ENCODE results near the gene PTBP1. TPM values are rescaled to one million over a fixed set of nuclear protein-coding genes. Genes with fewer than 3 reads are reported as not detected.

The PTBP1 gene
- total RNA-seq, 3 donors from 2014 or later (not counting 1 experiment from before 2014, with no cell fraction given): 302 to 350 (median 345) TPM

GRCh38 chr19:801030-801860, 4.0 kb downstream of the PTBP1 start:
- Mint-ChIP-seq H3K9me3 (no peaks in the 10 kb centered on the region), H3K4me3 (peak overlapping the region; percentile 28), H3K4me1 (peaks cover 57% of the 10 kb centered on the region in 2 donors), H3K27me3 (ENCODE audit: low read depth in 2 of 2) (no peaks in the 10 kb centered on the region), H3K27ac (peak overlapping the region; percentile 46 to 88), H3K36me3 (no peaks in the 10 kb centered on the region)
- no peak for ATAC-seq
- Histone ChIP-seq H3K27ac (ENCODE audit: low read length) (no peak overlapping the region), H3K4me1 (ENCODE audit: control insufficient read depth, insufficient read depth, low read length) (peaks cover 57% of the 10 kb centered on the region), H3K27me3 (ENCODE audit: control insufficient read depth, insufficient read depth, low read length) (no peaks in the 10 kb centered on the region), H3K9me3 (ENCODE audit: control insufficient read depth, insufficient read depth, low read length) (no peaks in the 10 kb centered on the region), H3K4me3 (ENCODE audit: low read length) (no peak overlapping the region), H3K36me3 (ENCODE audit: control insufficient read depth, insufficient read depth, low read length) (peaks cover 35% of the 10 kb centered on the region)
- 62% methylated on average over 29 of the region's 29 CpGs for WGBS (ENCODE audit: insufficient coverage)
- peak in 1 of 2 donors; percentile 55 for DNase-seq
- no peak for TF ChIP-seq CTCF (IDR thresholded peaks at IDR 0.05)
- intact Hi-C loops (cut with micrococcal nuclease): no loop called here

- Mint-ChIP-seq H3K4me3 (no peak overlapping the region), H3K9me3 (no peaks in the 10 kb centered on the region), H3K27me3 (ENCODE audit: low read depth in 2 of 2) (no peaks in the 10 kb centered on the region), H3K4me1 (peaks cover 51 to 52% of the 10 kb centered on the region in 2 donors), H3K36me3 (no peaks in the 10 kb centered on the region), H3K27ac (peak overlapping the region; percentile 46 to 52)
- H3K27ac ChIP-seq (ENCODE audit: low read length): no peak overlapping the region
- no peak for TF ChIP-seq CTCF (IDR thresholded peaks at IDR 0.05)
- no peak for ATAC-seq
- peak in 1 of 2 donors; percentile 15 for DNase-seq
- no peak overlapping the region for H3K4me3 ChIP-seq (ENCODE audit: low read length)
- WGBS (ENCODE audit: insufficient coverage): 82% methylated on average over 23 of the region's 23 CpGs
- peaks cover 53% of the 10 kb centered on the region for H3K4me1 ChIP-seq (ENCODE audit: control insufficient read depth, insufficient read depth, low read length)
- intact Hi-C loops (cut with micrococcal nuclease): no loop called here
- H3K36me3 ChIP-seq (ENCODE audit: control insufficient read depth, insufficient read depth, low read length): peaks cover 40% of the 10 kb centered on the region
- no peaks in the 10 kb centered on the region for H3K27me3 ChIP-seq (ENCODE audit: control insufficient read depth, insufficient read depth, low read length)
- no peaks in the 10 kb centered on the region for H3K9me3 ChIP-seq (ENCODE audit: control insufficient read depth, insufficient read depth, low read length)
Measured at GRCh38 chr19:801861-802497, 4.7 kb downstream of the PTBP1 start.

- Mint-ChIP-seq H3K27me3 (ENCODE audit: low read depth in 2 of 2) (no peaks in the 10 kb centered on the region), H3K4me3 (peak overlapping the region; percentile 57), H3K36me3 (peaks cover 5% of the 10 kb centered on the region), H3K27ac (peak overlapping the region in 1 of 2 donors; percentile 46), H3K9me3 (no peaks in the 10 kb centered on the region), H3K4me1 (peaks cover 55% of the 10 kb centered on the region in 2 donors)
- DNase-seq (peak in 1 of 2 donors; percentile 11), ATAC-seq (no peak)
- Histone ChIP-seq H3K4me1 (ENCODE audit: control insufficient read depth, insufficient read depth, low read length) (peaks cover 53% of the 10 kb centered on the region), H3K36me3 (ENCODE audit: control insufficient read depth, insufficient read depth, low read length) (peaks cover 47% of the 10 kb centered on the region), H3K27ac (ENCODE audit: low read length) (no peak overlapping the region), H3K27me3 (ENCODE audit: control insufficient read depth, insufficient read depth, low read length) (no peaks in the 10 kb centered on the region), H3K9me3 (ENCODE audit: control insufficient read depth, insufficient read depth, low read length) (no peaks in the 10 kb centered on the region), H3K4me3 (ENCODE audit: low read length) (no peak overlapping the region)
- intact Hi-C loops (cut with micrococcal nuclease): no loop called here
- TF ChIP-seq CTCF (IDR thresholded peaks at IDR 0.05): no peak
- 88% methylated on average over 28 of the region's 28 CpGs for WGBS (ENCODE audit: insufficient coverage)
Measured at GRCh38 chr19:802498-803098, 5.3 kb downstream of the PTBP1 start.
